Adipose tissue (tissue), 3 donors: ENCODE results near the gene ZFAND6. TPM values are rescaled to one million over a fixed set of nuclear protein-coding genes. Genes with fewer than 3 reads are reported as not detected.
A peak's percentile ranks its signal among the peaks of the same experiment; 100 is the strongest.
"Not testable (repeated sequence)": the region's sequence is repeated elsewhere in the genome, so short reads cannot be mapped to it uniquely, and the experiment has no call there.

ENCODE experiments used
- H3K27ac ChIP-seq: one replicate; pipeline ENCODE4 v1.5.1; 2013; ENCODE audit warnings: low read depth, low read length
- WGBS, 3 donors: extraction: QIAGEN DNeasy Blood & Tissue Kit; methylation state at CpG; one replicate each; pipeline ENCODE4 v1.1.7; 2013; 5-methylcytosine and 5-hydroxymethylcytosine counted together
- polyA plus RNA-seq, 3 donors: library from polyadenylated mRNA; stranded (reverse); fragments of 200-250 nt; gene quantifications; one replicate each; pipeline ENCODE4 v1.2.3, GENCODE V29; 2013
- donor health status: healthy with polysubstance abuse.
- donor health status: Bipolar disorder and iron deficiency.
- donor health status: healthy.

The ZFAND6 gene
- 10 to 100 TPM; 31.0 to 97.4 (median 79.4) TPM for polyA plus RNA-seq

DNA sequence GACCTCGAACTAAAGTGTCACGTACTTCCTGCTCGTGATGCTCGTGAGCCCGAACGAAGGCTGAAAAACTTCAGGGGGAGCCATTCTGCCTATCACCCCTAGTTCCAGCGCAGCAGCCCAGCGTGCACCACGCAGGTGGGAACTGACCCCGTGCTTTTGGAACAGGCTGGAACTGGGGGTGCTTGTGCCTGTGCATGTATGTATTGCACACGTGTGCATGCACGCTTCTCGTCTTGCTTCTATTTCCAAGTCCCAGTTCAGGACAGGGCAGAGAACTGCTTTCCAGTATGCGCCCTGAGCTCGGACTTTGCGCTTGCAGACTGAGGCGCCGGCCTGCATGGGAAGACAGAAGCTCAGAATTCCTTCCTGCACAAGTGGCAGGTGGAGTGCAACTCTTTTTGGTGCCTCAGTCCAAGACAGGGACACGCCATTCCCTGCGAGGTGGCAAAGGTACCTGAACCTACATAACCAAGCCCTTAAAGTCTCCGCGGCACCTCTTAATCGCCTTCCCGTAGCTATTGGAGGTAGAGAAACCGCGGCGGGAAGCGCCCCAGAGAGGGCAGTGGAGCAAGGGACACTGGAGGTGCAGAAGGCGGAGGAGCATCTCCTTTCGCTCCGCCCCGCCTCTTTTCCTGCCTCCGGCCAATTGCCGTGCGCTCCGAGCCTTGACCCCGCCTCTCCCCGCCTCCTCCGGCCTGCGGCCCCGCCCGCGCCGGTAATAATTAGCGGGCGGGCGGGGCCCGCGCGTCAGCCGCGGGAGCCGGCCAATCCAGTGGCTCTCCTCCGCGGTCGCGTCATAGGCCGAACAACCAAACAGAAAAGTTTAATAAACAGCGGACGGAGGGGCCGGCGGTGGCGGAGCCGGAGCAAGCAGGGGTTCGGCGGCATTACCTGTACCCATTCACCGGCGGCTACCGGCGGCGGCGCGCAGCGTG, at the start of gene ZFAND6:
TSS of gene ZFAND6 (plus strand) at position 826 of the 935 bp plus-strand sequence. CDS start 60,669 bp downstream, outside the sequence.
- 0 to 1% (median 0%) methylated on average over 59 to 74 of the region's 74 CpGs for WGBS, 3 donors
- H3K27ac ChIP-seq: peak within 1 kb of the TSS; percentile 78

DNA sequence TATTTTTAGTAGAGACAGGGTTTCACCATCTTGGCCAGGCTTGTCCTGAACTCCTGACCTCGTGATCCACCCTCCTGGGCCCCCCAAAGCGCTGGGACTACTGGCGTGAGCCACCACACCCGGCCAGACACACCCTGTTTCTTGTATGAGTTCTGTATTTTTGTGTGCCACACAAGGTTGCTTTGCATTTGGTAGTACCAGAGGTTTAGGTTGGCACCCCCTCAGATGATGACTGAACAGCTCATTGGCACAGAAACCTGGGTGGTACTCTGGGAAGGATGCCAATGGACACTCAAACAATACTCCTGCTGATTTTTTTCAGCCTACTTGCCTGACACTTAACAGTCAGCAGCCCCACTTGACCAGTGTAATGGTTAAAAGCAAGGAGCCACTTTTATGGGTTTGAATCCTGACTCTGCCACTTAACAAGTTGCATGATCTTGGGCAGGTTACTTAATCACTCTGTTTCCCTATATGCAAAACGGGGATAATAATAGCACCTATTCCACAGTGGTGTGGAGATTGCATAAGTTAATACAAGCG, 49.3 kb upstream of the ZFAND6 start:
- WGBS, 3 donors: 67 to 80% (median 80%) methylated on average over 6 of the region's 6 CpGs
- no peak overlapping the region for H3K27ac ChIP-seq

DNA sequence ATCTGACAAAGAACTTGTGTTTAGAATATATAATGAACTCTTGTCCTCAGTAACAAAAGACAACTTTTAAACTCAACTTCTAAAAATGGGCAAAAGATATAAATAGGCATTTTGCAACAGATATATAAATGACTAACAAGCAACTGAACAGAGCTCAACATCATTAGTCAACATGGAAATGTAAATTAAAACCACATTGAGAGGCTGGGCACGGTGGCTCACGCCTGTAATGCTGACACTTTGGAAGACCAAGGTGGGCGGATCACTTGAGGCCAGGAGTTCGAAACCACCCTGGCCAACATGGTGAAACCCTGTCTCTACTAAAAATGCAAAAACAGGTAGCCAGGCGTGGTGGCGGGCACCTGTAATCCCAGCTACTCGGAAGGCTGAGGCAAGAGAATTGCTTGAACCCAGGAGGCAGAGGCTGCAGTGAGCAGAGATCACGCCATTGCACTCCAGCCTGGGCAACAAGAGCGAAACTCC, 48.4 kb upstream of the ZFAND6 start:
- 83 to 92% (median 85%) methylated on average over 9 of the region's 9 CpGs for WGBS, 3 donors

DNA sequence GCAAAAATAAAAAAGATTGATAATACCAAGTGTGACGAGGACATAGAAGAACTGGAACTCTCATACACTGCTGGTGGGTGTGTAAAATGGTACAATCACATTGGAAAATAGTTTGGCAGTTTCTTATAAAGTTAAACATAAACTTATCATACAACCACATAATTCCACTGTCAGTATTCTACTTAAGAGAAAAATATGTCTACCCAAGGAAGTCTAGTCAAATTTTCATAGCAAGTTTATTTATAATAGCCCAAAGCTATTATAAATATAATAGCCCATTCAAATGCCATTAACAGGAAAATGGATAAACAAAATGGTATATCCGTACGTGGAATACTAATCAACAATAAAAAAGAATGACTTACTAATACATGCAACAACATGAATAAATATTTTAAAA, 47.9 kb upstream of the ZFAND6 start:
- no peak overlapping the region for H3K27ac ChIP-seq
- 70 to 81% (median 75%) methylated on average over 3 of the region's 3 CpGs for WGBS, 3 donors

More for the DNA sequence above, 48.4 kb upstream of the ZFAND6 start:
- not testable (repeated sequence) for H3K27ac ChIP-seq

DNA sequence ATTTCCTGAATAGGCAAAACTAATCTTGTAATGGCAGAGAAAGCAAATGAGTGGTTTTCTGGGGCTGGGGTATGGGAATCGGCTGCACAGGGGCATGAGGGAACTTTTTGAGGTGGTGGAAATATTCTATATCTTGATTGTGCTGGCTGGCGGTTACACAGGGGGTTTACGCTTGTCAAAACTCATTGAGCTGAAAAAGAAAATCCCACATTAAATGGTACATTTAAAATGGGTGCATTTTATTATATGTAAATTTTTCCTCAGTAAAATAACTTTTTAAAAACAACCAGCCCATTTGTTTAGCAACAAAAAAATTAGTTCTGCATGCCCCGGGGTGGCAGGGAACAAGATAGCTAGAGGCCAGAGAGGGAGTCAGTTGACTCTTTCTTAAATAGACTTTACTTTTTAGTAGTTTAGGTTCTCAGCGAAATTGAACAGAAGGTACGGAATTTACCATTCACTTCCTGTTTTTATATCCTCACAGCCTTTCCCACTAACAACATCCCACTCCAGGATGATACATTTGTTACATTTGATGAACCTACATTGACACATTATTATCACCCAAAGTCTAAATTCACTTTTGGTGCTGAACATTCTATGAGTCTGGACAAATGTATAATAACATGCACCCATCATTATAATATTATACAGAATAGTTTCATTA, 47.3 kb upstream of the ZFAND6 start:
- WGBS, 3 donors: 75 to 83% (median 78%) methylated on average over 6 of the region's 6 CpGs

DNA sequence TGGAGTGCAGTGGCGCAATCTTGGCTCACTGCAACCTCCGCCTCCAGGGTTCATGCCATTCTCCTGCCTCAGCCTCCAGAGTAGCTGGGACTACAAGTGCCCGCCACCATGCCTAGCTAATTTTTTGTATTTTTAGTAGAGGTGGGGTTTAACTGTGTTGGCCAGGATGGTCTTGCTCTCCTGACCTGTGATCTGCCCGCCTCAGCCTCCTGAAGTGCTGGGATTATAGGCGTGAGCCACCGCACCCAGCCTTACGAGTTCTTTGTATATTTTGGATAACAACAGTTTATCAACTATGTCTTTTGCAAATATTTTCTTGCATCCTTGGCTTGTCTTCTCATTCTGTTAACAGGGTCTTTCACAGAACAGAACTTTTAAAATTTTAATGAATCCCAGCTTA, 45.3 kb upstream of the ZFAND6 start:
- 97 to 98% (median 97%) methylated on average over 7 of the region's 7 CpGs for WGBS, 3 donors
- H3K27ac ChIP-seq: not testable (repeated sequence)

More for the DNA sequence above, 47.3 kb upstream of the ZFAND6 start:
- no peak overlapping the region for H3K27ac ChIP-seq

DNA sequence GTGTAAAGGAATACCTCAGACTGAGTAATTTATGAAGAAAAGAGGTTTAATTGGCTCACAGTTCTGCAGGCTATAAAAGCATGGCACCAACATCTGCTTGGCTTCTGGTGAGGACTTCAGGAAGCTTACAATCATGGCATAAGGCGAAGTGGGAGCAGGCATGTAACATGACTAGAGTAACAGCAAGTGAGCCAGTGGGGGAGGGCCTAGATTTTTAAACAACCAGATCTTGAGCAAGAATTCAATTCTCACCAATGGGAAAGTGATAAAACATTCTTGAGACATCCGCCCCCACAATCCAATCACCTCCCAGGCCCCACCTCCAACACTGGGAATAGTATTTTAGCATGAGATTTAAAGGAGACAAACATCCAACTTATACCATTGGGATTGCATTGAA, 44.3 kb upstream of the ZFAND6 start:
- 87 to 91% (median 89%) methylated on average over 2 of the region's 2 CpGs for WGBS, 3 donors
- no peak overlapping the region for H3K27ac ChIP-seq

DNA sequence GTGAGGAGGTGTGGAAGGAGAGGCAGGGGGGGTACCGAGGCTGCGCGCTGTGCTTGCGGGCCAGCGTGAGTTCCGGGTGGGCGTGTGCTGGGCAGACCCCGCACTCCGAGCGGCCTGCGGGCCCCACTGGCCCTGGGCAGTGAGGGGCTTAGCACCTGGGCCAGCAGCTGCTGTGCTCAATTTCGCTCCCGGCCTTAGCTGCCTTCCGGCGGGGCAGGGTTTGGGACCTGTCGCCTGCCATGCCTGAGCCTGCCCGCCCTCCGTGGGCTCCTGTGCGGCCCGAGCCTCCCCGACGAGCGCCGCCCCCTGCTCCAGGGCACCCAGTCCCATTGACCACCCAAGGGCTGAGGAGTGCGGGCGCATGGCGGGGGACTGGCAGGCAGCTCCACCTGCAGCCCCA, 43.0 kb upstream of the ZFAND6 start:
- H3K27ac ChIP-seq: not testable (repeated sequence)
- 97 to 98% (median 97%) methylated on average over 21 to 27 of the region's 27 CpGs for WGBS, 3 donors

DNA sequence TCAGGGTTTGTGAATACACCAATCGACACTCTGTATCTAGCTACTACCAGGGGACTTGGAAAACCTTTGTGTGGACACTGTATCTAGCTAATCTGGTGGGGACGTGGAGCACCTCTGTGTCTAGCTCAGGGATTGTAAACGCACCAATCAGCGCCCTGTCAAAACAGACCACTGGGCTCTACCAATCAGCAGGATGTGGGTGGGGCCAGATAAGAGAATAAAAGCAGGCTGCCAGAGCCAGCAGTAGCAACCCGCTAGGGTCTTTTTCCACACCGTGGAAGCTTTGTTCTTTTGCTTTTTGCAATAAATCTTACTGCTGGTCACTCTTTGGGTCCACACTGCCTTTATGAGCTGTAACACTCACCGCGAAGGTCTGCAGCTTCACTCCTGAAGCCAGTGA, 42.3 kb upstream of the ZFAND6 start:
- H3K27ac ChIP-seq: not testable (repeated sequence)
- WGBS, 3 donors: 72 to 90% (median 88%) methylated on average over 8 of the region's 8 CpGs

DNA sequence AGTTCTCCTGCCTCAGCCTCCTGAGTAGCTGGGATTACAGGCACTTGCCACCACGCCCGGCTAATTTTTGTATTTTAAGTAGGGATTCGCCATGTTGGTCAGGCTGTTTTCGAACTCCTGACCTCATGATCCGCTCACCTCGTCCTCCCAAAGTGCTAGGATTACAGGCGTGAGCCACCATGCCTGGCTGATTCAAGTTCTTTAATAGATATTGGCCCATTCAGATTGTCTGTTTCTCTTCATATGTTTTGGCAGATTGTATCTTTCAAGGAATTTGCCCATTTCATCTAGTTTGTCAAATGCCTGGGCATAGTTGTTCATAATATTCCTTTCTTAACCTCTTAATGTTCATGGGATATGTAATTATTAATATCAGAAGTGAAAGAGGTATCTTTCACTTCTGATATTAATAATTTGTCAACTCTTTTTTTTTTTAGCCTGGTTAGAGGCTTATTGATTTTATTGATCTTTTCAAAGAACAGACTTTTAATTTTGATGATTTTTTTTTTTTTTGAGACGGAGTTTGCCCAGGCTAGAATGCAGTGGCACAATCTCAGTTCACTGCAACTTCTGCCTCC, 40.2 kb upstream of the ZFAND6 start:
- 84 to 94% (median 92%) methylated on average over 8 of the region's 8 CpGs for WGBS, 3 donors
- H3K27ac ChIP-seq: no peak overlapping the region

DNA sequence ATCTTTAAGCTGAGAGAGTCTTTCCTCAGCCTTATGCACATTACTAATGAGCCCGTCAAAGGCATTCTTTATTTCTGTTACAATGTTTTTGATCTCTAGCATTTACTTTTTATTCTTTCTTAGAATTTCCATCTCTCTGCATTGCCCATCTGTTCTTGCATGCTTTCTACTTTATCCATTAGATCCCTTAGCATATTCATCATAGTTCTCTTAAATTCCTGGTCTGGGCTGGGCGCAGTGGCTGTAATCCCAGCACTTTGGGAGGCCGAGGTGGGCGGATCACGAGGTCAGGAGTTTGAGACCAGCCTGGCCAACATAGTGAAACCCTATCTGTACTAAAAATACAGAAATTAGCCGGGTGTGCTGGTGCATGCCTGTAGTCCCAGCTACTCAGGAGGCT, 39.3 kb upstream of the ZFAND6 start:
- 90 to 93% (median 93%) methylated on average over 6 of the region's 6 CpGs for WGBS, 3 donors

DNA sequence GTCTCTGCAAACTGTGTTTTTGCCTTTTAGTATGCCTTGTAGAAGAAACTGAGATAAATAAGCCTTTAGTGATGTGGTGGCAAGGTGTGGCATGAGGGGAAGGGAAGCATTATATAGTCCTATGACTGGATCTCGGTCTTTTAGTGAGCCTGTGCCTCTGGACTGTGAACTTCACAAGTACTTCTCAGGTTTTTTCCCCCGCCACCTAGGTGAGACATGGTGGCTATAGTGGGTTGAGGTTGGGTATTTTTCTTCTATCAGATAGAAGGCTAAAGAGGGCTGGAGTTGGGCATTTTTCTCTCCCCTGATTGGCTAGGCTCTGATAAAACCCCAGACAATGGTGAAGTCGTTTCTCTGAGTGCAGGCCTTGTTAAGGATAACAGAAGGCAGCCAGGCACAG, 38.7 kb upstream of the ZFAND6 start:
- WGBS, 3 donors: 83 to 87% (median 85%) methylated on average over 3 of the region's 3 CpGs
- H3K27ac ChIP-seq: no peak overlapping the region

More for the DNA sequence above, 39.3 kb upstream of the ZFAND6 start:
- not testable (repeated sequence) for H3K27ac ChIP-seq

DNA sequence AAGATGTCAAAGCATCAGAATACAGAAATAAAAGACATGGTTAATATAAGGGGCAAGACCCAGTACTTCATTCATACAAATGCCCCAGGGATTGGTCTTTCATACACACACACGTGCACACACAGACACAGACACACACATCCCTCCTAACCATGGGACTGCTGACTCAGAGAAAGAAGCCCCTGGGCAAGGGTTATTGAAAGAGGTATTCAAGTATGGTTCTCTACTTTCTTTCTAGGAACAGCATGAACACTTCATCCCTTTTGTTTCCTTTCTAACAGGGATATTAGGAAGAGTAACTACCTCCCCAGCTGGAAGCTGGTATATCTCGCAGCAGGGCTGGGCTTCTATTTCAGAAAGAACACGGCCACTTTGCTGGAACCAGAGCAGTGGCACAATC, 33.2 kb upstream of the ZFAND6 start:
- no peak overlapping the region for H3K27ac ChIP-seq
- 83 to 97% (median 87%) methylated on average over 3 of the region's 3 CpGs for WGBS, 3 donors

DNA sequence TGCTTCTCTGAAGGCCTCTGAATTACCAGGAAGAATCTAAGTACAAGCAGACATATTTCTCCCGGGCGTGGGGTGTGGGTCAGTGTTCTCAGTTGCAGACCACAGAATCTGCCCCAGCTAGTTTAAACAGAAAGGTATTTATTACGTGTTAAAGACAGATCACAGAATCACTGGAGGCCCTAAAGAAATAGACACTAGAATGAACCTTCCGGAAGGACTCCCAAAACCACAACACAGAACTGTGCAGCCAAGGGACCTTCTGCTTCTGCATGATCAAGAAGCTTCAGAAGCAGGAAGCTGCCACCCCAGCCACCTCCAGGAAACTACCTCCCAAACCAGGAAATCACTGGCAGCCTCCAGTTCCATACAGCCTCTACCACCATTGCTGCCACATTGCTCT, 32.7 kb upstream of the ZFAND6 start:
- WGBS, 3 donors: 81 to 93% (median 85%) methylated on average over 4 of the region's 4 CpGs
- H3K27ac ChIP-seq: no peak overlapping the region

DNA sequence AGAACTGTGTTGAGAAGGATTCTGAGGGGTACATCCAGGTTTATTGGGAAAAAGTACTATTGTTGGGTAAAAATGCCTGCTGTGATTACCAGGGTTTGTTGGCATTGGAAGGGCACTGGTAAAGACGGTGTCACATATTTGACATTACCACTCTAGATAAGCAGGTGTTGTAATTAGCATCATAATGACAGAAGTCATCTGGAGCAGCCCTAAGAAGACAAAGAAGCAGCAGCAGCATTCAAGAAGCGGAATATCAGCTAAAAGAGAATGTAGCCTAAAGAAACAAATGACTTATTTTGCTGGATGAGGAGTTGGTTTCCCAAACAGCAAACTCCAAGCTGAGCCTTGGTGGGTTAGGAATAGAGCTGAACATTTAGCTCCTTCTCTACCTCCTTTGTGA, 30.5 kb upstream of the ZFAND6 start:
- no peak overlapping the region for H3K27ac ChIP-seq
- 85 to 90% (median 87%) methylated on average over 2 of the region's 2 CpGs for WGBS, 3 donors

DNA sequence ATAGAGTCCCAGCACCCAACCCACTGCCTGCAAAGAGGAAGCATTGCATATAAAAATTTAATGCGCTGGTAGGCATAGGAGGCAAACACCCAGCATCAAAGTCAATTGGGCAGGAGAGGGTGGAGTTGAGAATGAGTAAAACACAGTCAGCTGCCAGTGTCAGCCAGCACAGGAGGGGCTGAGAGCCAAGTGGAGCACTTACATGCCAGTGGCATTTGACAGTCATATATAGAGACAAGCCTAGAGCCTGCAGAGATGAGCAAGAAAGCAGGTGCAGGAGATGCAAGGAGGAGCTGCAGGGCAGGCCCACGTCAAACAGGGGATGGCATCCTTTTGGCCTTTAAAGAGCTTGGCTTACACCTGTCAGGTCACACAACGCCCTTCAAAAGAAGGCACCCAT, 27.6 kb upstream of the ZFAND6 start:
- WGBS, 3 donors: 72 to 93% (median 84%) methylated on average over 3 of the region's 3 CpGs

DNA sequence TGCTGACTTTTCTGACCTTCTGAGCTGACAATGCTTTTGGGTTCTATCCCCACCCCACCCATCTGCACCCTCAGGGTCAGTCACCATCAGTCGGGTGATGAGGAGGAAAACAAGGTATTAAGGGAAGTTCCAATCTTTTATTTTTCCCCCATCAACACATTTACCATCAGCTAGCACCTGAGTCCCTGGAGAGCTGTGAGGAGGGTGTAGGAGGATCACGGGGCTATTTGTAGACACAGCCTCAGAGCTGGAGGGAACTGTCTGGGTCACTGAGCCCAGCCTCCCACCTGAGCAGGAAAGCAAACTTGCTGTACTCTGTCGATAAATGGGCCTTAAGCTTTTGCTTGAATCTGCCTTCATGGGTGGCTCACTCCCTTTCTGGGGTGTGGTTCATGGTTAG, 24.8 kb upstream of the ZFAND6 start:
- H3K27ac ChIP-seq: no peak overlapping the region
- 72 to 87% (median 77%) methylated on average over 3 of the region's 3 CpGs for WGBS, 3 donors

More for the DNA sequence above, 27.6 kb upstream of the ZFAND6 start:
- no peak overlapping the region for H3K27ac ChIP-seq

DNA sequence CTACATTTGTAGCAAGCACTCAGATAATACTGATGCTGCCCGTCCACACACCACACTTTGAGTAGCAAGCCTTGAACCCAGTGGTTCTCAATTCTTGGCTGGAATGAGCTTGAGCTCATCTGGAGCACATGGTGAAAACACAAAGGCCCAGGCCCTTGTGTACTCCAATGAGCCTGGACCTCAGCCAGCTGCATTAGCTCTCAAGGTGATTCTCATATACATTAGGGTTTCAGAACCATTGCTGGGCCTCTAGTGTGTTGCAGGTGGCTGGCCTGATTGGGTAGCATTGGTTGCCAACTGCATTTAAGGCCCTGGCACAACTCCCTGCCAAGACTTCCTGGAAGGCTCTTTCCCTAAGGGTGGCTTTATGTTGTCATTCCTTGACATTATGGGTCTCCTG, 23.4 kb upstream of the ZFAND6 start:
- WGBS, 3 donors: 80 to 96% (median 88%) methylated on average over 1 of the region's 1 CpG
- no peak overlapping the region for H3K27ac ChIP-seq
